Stimulated activated CD8-positive, alpha-beta memory T cell treated with anti-CD3 and anti-CD28 coated beads, Interleukin-15, amount 100 ng/mL, for 24 hours (primary cell): Measurements from ENCODE around the gene FUNDC2.

ENCODE experiments used
- DNase-seq: peaks from one replicate; pipeline ENCODE4 v3.0.0-alpha.2; 2020; ENCODE audit warnings: low read depth

The FUNDC2 gene

GRCh38 chrX:155069414-155069813 lies 42.8 kb downstream of the FUNDC2 start:
- no peak for DNase-seq

GRCh38 chrX:155070038-155070437 lies 43.4 kb downstream of the FUNDC2 start:
- no peak for DNase-seq

GRCh38 chrX:155070663-155070974 lies 44.0 kb downstream of the FUNDC2 start:
- DNase-seq, result no peak

GRCh38 chrX:155070975-155071693 lies 44.5 kb downstream of the FUNDC2 start, which contains the start of the genes BRCC3, CMC4 and MTCP1:
TSS of gene BRCC3 (plus strand) at chrX:155071508. CDS start at chrX:155071528, 20 bp downstream.
TSS of gene CMC4 (minus strand) at chrX:155071136. CDS start at chrX:155064023, 7,113 bp downstream.
TSS of gene MTCP1 (minus strand) at chrX:155071136. CDS start at chrX:155066010, 5,126 bp downstream.
- peak; percentile 44 for DNase-seq

GRCh38 chrX:155071694-155072280 lies 45.1 kb downstream of the FUNDC2 start:
- DNase-seq, result no peak

GRCh38 chrX:155086202-155086840 lies 59.7 kb downstream of the FUNDC2 start:
- DNase-seq, result peak; percentile 8

GRCh38 chrX:155086961-155087735 lies 60.5 kb downstream of the FUNDC2 start:
- no peak for DNase-seq

GRCh38 chrX:155094468-155095061 lies 67.9 kb downstream of the FUNDC2 start:
- DNase-seq, result no peak

GRCh38 chrX:155105919-155106318 lies 79.3 kb downstream of the FUNDC2 start:
- no peak for DNase-seq

- DNase-seq, result no peak
Measured at GRCh38 chrX:155108427-155108826, 81.8 kb downstream of the FUNDC2 start.
